H9 (cell line): Measurements from ENCODE around the gene PTPRF. TPM values are rescaled to one million over a fixed set of nuclear protein-coding genes. Genes with fewer than 3 reads are reported as not detected.

Source experiments
- DNase-seq: peaks from one replicate; pipeline ENCODE4 v3.0.0-alpha.2; 2017
- H2AFZ ChIP-seq: one replicate; pipeline ENCODE4 v1.6.1; 2013; ENCODE audit warnings: mild to moderate bottlenecking, low read length, control low read depth, moderate library complexity
- H2AK5ac ChIP-seq: 2 replicates; pipeline ENCODE4 v1.6.1; 2013; ENCODE audit warnings: low read length, control low read depth, mixed read lengths; ENCODE audit not compliant: insufficient read length
- H2BK120ac ChIP-seq: one replicate; pipeline ENCODE4 v1.6.1; 2013; ENCODE audit warnings: low read depth, mild to moderate bottlenecking, low read length, control low read depth, inconsistent platforms; ENCODE audit not compliant: poor library complexity, severe bottlenecking
- H2BK12ac ChIP-seq: 2 replicates; pipeline ENCODE4 v1.6.1; 2013; ENCODE audit warnings: low read length, control low read depth, mixed read lengths, low read depth; ENCODE audit not compliant: insufficient read length
- H2BK15ac ChIP-seq: 2 replicates; pipeline ENCODE4 v1.6.1; 2013; ENCODE audit warnings: low read depth, low read length, control low read depth
- H2BK20ac ChIP-seq: one replicate; pipeline ENCODE4 v1.6.1; 2013; ENCODE audit warnings: low read depth, mild to moderate bottlenecking, low read length, control low read depth, inconsistent platforms; ENCODE audit not compliant: poor library complexity, severe bottlenecking
- H2BK5ac ChIP-seq: 2 replicates; pipeline ENCODE4 v1.6.1; 2013; ENCODE audit warnings: low read length, control low read depth, mixed read lengths; ENCODE audit not compliant: insufficient read length
- H3K14ac ChIP-seq: 2 replicates; pipeline ENCODE4 v1.6.1; 2013; ENCODE audit warnings: low read length, control low read depth; ENCODE audit not compliant: insufficient read depth
- H3K18ac ChIP-seq: 2 replicates; pipeline ENCODE4 v1.6.1; 2013; ENCODE audit warnings: low read depth, mild to moderate bottlenecking, mixed read lengths, low read length, control low read depth; ENCODE audit not compliant: insufficient read length
- H3K23ac ChIP-seq: 2 replicates; pipeline ENCODE4 v1.6.1; 2013; ENCODE audit warnings: low read length, control low read depth, mixed read lengths, low read depth; ENCODE audit not compliant: insufficient read length
- H3K23me2 ChIP-seq: 2 replicates; pipeline ENCODE4 v1.6.1; 2013; ENCODE audit warnings: low read depth, mild to moderate bottlenecking, mixed read lengths, low read length, control low read depth; ENCODE audit not compliant: insufficient read length, poor library complexity, severe bottlenecking
- H3K27ac ChIP-seq: 2 replicates; pipeline ENCODE4 v1.5.1; 2013; ENCODE audit warnings: low read length, control low read depth, mixed read lengths, low read depth; ENCODE audit not compliant: insufficient read length
- H3K27me3 ChIP-seq: 2 replicates; pipeline ENCODE4 v1.6.1; 2013; ENCODE audit warnings: low read length, control low read depth, inconsistent platforms; ENCODE audit not compliant: insufficient read depth
- H3K4ac ChIP-seq: 2 replicates; pipeline ENCODE4 v1.6.1; 2013; ENCODE audit warnings: low read depth, mild to moderate bottlenecking, control low read depth, inconsistent platforms, low read length, moderate library complexity
- H3K4me1 ChIP-seq: 2 replicates; pipeline ENCODE4 v1.6.1; 2013; ENCODE audit warnings: low read length, control low read depth, inconsistent platforms; ENCODE audit not compliant: insufficient read depth
- H3K4me2 ChIP-seq: 2 replicates; pipeline ENCODE4 v1.6.1; 2013; ENCODE audit warnings: low read length, control low read depth, mixed read lengths; ENCODE audit not compliant: insufficient read length, insufficient read depth
- H3K56ac ChIP-seq: 2 replicates; pipeline ENCODE4 v1.6.1; 2013; ENCODE audit warnings: low read depth, mild to moderate bottlenecking, mixed read lengths, low read length, control low read depth; ENCODE audit not compliant: insufficient read length
- H3K79me1 ChIP-seq: 2 replicates; pipeline ENCODE4 v1.6.1; 2013; ENCODE audit warnings: low read depth, mild to moderate bottlenecking, moderate library complexity, low read length, control low read depth, inconsistent platforms; ENCODE audit not compliant: insufficient read depth, poor library complexity, severe bottlenecking
- H3K79me2 ChIP-seq: 2 replicates; pipeline ENCODE4 v1.6.1; 2013; ENCODE audit warnings: low read length, control low read depth, inconsistent platforms; ENCODE audit not compliant: insufficient read depth
- H3K9ac ChIP-seq: 2 replicates; pipeline ENCODE4 v1.6.1; 2013; ENCODE audit warnings: low read length, control low read depth, mixed read lengths; ENCODE audit not compliant: insufficient read length; ENCODE audit errors: extremely low read depth
- H3K9me3 ChIP-seq: one replicate; pipeline ENCODE4 v1.6.1; 2013; ENCODE audit warnings: low read depth, low read length, inconsistent platforms; ENCODE audit not compliant: control insufficient read depth
- H3T11ph ChIP-seq: one replicate; pipeline ENCODE4 v1.6.1; 2013; ENCODE audit warnings: mild to moderate bottlenecking, low read length, control low read depth, inconsistent platforms
- H4K20me1 ChIP-seq: one replicate; pipeline ENCODE4 v1.6.1; 2013; ENCODE audit not compliant: control insufficient read depth, insufficient read length, insufficient read depth
- H4K5ac ChIP-seq: 2 replicates; pipeline ENCODE4 v1.6.1; 2013; ENCODE audit warnings: low read depth, mild to moderate bottlenecking, mixed read lengths, low read length, control low read depth; ENCODE audit not compliant: insufficient read length
- H4K8ac ChIP-seq: replicated peaks from 2 replicates; pipeline ENCODE4 v1.6.1; 2013; ENCODE audit warnings: low read length, control low read depth, mixed read lengths, low read depth; ENCODE audit not compliant: insufficient read length
- H4K91ac ChIP-seq: 2 replicates; pipeline ENCODE4 v1.6.1; 2013; ENCODE audit warnings: low read depth, mild to moderate bottlenecking, moderate library complexity, mixed read lengths, low read length, control low read depth; ENCODE audit not compliant: insufficient read length
- H3K27ac Mint-ChIP-seq, 3 experiments: 2 replicates in 2 of 3; 3 replicates in 1 of 3; pipeline ENCODE4 v1.8.0; 2020 to 2021; ENCODE audit warnings: mixed read lengths in 3 of 3, mild to moderate bottlenecking in 1 of 3, moderate library complexity in 1 of 3
- H3K27me3 Mint-ChIP-seq: 2 replicates; pipeline ENCODE4 v1.8.0; 2021; ENCODE audit warnings: low read depth, mild to moderate bottlenecking, moderate library complexity, mixed read lengths
- H3K36me3 Mint-ChIP-seq, 3 experiments: 2 replicates in 2 of 3; 3 replicates in 1 of 3; pipeline ENCODE4 v1.8.0; 2020 to 2021; ENCODE audit warnings: low read depth in 3 of 3, mixed read lengths in 3 of 3; ENCODE audit not compliant: insufficient read depth in 1 of 3
- H3K4me1 Mint-ChIP-seq, 2 experiments: 2 replicates each; pipeline ENCODE4 v1.8.0; 2020; ENCODE audit warnings: mixed read lengths in 2 of 2
- H3K4me3 Mint-ChIP-seq, 2 experiments: 2 replicates in 1 of 2; 3 replicates in 1 of 2; pipeline ENCODE4 v1.8.0; 2020 to 2021; ENCODE audit warnings: mild to moderate bottlenecking in 2 of 2, mixed read lengths in 2 of 2, moderate library complexity in 1 of 2
- H3K9me3 Mint-ChIP-seq, 2 experiments: 2 replicates in 1 of 2; 3 replicates in 1 of 2; pipeline ENCODE4 v1.8.0; 2020; ENCODE audit warnings: mild to moderate bottlenecking in 2 of 2, mixed read lengths in 2 of 2, moderate library complexity in 1 of 2
- WGBS: extraction: QIAGEN DNeasy Blood & Tissue Kit; methylation state at CpG from one replicate; pipeline ENCODE4 v1.1.7; 2013; ENCODE audit warnings: missing lambda C conversion rate, low lambda C conversion rate, mixed read lengths; ENCODE audit not compliant: insufficient read length; ENCODE audit errors: extremely low coverage; 5-methylcytosine and 5-hydroxymethylcytosine counted together
- total RNA-seq: library from RNA; stranded (reverse); gene quantifications from 2 replicates; pipeline ENCODE4 v1.2.1, GENCODE V29; 2021
- TF ChIP-seq, protein P1 (sequence below): fragments of 200-600 bp; sonication (generic); conservative IDR thresholded peaks from 3 replicates; pipeline ENCODE4 v1.8.0; 2021; ENCODE audit warnings: antibody characterized with exemption, mild to moderate bottlenecking

Gene PTPRF
- total RNA-seq, 1 experiment from 2014 or later = 193 TPM

- Histone ChIP-seq H3K27ac (no peak overlapping the region), H3K4me2 (no peak overlapping the region), H3K9ac (no peak overlapping the region), H3K79me1 (no peaks in the 10 kb centered on the region), H2BK20ac (no peak overlapping the region), H2BK12ac (no peak overlapping the region), H3K4me1 (peaks cover 5% of the 10 kb centered on the region; the same call in 1 of the 2 replicates), H3K4ac (no peak overlapping the region), H3K23ac (no peak overlapping the region), H3T11ph (no peak overlapping the region), H2AFZ (no peak overlapping the region), H2BK5ac (no peak overlapping the region), H4K5ac (no peak overlapping the region), H4K91ac (no peak overlapping the region), H4K8ac (no peak overlapping the region), H3K27me3 (no peaks in the 10 kb centered on the region), H2BK120ac (no peak overlapping the region), H2BK15ac (no peak overlapping the region), H2AK5ac (no peak overlapping the region), H4K20me1 (no peaks in the 10 kb centered on the region), H3K79me2 (no peaks in the 10 kb centered on the region), H3K18ac (no peak overlapping the region), H3K9me3 (peaks cover 4% of the 10 kb centered on the region), H3K14ac (no peak overlapping the region), H3K23me2 (no peaks in the 10 kb centered on the region), H3K56ac (no peak overlapping the region)
- DNase-seq = no peak
- no CpG with 5 or more reads among the region's 1 CpG for WGBS
- Mint-ChIP-seq H3K4me1 (peaks cover 21 to 24% of the 10 kb centered on the region in 2 experiments), H3K27me3 (no peaks in the 10 kb centered on the region; the same call in 1 of the 2 replicates), H3K27ac (no peak overlapping the region), H3K4me3 (no peak overlapping the region), H3K9me3 (peaks cover 22 to 28% of the 10 kb centered on the region in 2 experiments), H3K36me3 (peaks cover 3 to 18% (median 6%) of the 10 kb centered on the region in 3 experiments; a peak in 6 of 7 replicates)
- TF ChIP-seq, protein P1, sequence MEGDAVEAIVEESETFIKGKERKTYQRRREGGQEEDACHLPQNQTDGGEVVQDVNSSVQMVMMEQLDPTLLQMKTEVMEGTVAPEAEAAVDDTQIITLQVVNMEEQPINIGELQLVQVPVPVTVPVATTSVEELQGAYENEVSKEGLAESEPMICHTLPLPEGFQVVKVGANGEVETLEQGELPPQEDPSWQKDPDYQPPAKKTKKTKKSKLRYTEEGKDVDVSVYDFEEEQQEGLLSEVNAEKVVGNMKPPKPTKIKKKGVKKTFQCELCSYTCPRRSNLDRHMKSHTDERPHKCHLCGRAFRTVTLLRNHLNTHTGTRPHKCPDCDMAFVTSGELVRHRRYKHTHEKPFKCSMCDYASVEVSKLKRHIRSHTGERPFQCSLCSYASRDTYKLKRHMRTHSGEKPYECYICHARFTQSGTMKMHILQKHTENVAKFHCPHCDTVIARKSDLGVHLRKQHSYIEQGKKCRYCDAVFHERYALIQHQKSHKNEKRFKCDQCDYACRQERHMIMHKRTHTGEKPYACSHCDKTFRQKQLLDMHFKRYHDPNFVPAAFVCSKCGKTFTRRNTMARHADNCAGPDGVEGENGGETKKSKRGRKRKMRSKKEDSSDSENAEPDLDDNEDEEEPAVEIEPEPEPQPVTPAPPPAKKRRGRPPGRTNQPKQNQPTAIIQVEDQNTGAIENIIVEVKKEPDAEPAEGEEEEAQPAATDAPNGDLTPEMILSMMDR = no peak
Observed at GRCh38 chr1:43491061-43491460, 39.6 kb upstream of the PTPRF start.
